Caco-2 (cell line): ENCODE measurements around the gene PAPSS2. TPM values are rescaled to one million over a fixed set of nuclear protein-coding genes. Genes with fewer than 3 reads are reported as not detected.

Experiments used
- BruUV-seq: library from RNA; stranded (reverse); fragments of 400-500 nt; replicated peaks from 2 replicates; lab custom pipeline; 2021; lab: Mats Ljungman, UMichigan
- CTCF ChIA-PET: fragments of 300-600 bp; sonication (Branson Sonifier 250); formaldehyde crosslinking; loops from one replicate; lab custom pipeline; 2022; ENCODE audit warnings: antibody characterized with exemption; lab: Charles Lee
- POLR2A ChIA-PET: fragments of 300-600 bp; sonication (Branson Sonifier 250); formaldehyde crosslinking; loops from one replicate; lab custom pipeline; 2022; ENCODE audit warnings: antibody characterized with exemption; lab: Charles Lee
- DNase-seq, 2 experiments: peaks; one replicate each; pipeline versions ENCODE4 v3.0.0 to v3.0.0-alpha.2; 2020 to 2022
- H3K27me3 ChIP-seq: replicated peaks from 2 replicates; pipeline ENCODE4 v1.6.0; 2011; ENCODE audit warnings: low read length; ENCODE audit not compliant: control insufficient read depth, insufficient read depth
- H3K36me3 ChIP-seq: 2 replicates; pipeline ENCODE4 v1.5.1; 2011; ENCODE audit warnings: low read length; ENCODE audit not compliant: control insufficient read depth, insufficient read depth
- H3K4me1 ChIP-seq: fragments of 250-450 bp; sonication (Bioruptor Pico); 2 replicates; pipeline ENCODE4 v1.5.1; 2020; ENCODE audit warnings: mild to moderate bottlenecking
- H3K4me3 ChIP-seq: 2 replicates; pipeline ENCODE4 v1.5.1; 2011; ENCODE audit warnings: low read depth, mild to moderate bottlenecking, control low read depth, low read length
- H3K9me3 ChIP-seq: fragments of 250-450 bp; sonication (Bioruptor Pico); 2 replicates; pipeline ENCODE4 v1.5.1; 2020; ENCODE audit warnings: mild to moderate bottlenecking, moderate library complexity
- H3K27ac Mint-ChIP-seq: one replicate; pipeline ENCODE4 v1.8.0; 2022; ENCODE audit warnings: mixed read lengths; ENCODE audit not compliant: unreplicated experiment
- H3K27me3 Mint-ChIP-seq: one replicate; pipeline ENCODE4 v1.8.0; 2022; ENCODE audit warnings: mixed read lengths; ENCODE audit not compliant: insufficient read depth, unreplicated experiment
- H3K36me3 Mint-ChIP-seq: one replicate; pipeline ENCODE4 v1.8.0; 2022; ENCODE audit warnings: mild to moderate bottlenecking, mixed read lengths; ENCODE audit not compliant: insufficient read depth, unreplicated experiment
- H3K4me1 Mint-ChIP-seq: one replicate; pipeline ENCODE4 v1.8.0; 2022; ENCODE audit warnings: low read depth, mixed read lengths; ENCODE audit not compliant: unreplicated experiment
- H3K4me3 Mint-ChIP-seq: one replicate; pipeline ENCODE4 v1.8.0; 2022; ENCODE audit warnings: mild to moderate bottlenecking, moderate library complexity, mixed read lengths; ENCODE audit not compliant: unreplicated experiment
- H3K9me3 Mint-ChIP-seq: one replicate; pipeline ENCODE4 v1.8.0; 2022; ENCODE audit warnings: mixed read lengths; ENCODE audit not compliant: unreplicated experiment
- intact Hi-C: fragments of 100-400 bp; cut with micrococcal nuclease; formaldehyde crosslinking; loops from one replicate; pipeline ENCODE4 v1.10.0; 2022; ENCODE audit not compliant: unreplicated experiment
- total RNA-seq: library from RNA; stranded (reverse); gene quantifications from 2 replicates; pipeline ENCODE4 v1.2.3, GENCODE V29; 2022
- TF ChIP-seq, protein P1 (sequence below), 2 experiments: fragments of 200-600 bp in 1 of 2; IDR thresholded peaks; 1 replicate in 1 of 2; 2 replicates in 1 of 2; pipeline versions ENCODE4 v1.5.1 to v1.8.0; 2011 to 2022; ENCODE audit warnings: antibody characterized with exemption in 1 of 2, control low read depth in 1 of 2, inconsistent platforms in 1 of 2, low read depth in 1 of 2, low read length in 1 of 2, mild to moderate bottlenecking in 1 of 2, moderate library complexity in 1 of 2; ENCODE audit not compliant: insufficient read depth in 1 of 2, severe bottlenecking in 1 of 2, unreplicated experiment in 1 of 2

The PAPSS2 gene
- total RNA-seq, 1 experiment from 2014 or later = 4.3 TPM

DNA sequence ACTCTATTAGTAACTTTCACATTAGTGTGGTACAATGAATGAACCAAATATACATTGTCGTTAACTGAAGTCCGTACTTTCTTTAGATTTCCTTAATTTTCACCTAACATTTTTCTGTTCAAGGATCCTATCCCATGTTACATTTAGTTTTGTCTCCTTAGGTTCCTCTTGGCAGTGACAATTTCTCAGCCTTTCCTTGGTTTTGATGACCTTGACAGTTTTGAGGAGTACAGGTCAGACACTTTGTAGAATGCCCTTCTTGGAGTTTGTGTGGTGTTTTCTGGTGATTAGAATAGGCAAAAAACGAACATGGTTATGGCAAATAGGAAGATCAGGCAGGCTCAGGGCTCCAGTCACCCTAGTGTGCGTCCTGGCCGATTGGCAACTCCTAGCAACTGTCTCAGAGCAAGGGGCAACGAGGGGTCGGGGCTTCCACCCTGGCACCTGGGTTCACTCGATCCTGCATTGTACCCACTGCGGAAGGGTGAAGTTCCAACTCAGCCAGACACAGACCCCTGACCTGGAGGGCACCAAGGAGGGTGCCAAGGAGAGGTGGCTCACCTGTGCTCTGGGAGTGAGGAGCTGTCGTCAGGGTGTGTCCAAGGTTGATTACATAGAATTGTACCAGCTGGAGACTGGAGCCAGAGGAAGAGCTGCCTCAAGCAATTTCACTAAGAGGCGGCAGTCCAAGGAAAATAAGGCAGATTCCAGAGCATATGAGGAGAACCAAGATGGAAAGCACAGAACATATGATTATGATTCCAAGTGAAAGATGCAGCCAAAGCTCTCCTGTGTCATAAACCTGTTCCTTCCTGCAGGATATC, 37.5 kb downstream of the PAPSS2 start:
- Mint-ChIP-seq H3K27ac (no peak overlapping the region), H3K36me3 (no peaks in the 10 kb centered on the region), H3K27me3 (no peaks in the 10 kb centered on the region), H3K9me3 (no peaks in the 10 kb centered on the region), H3K4me1 (peaks cover 22% of the 10 kb centered on the region), H3K4me3 (no peak overlapping the region)
- Histone ChIP-seq H3K4me3 (no peak overlapping the region), H3K4me1 (peaks cover 31% of the 10 kb centered on the region), H3K27me3 (no peaks in the 10 kb centered on the region; the same call in 1 of the 2 replicates), H3K36me3 (no peaks in the 10 kb centered on the region), H3K9me3 (no peaks in the 10 kb centered on the region)
- TF ChIP-seq, protein P1, sequence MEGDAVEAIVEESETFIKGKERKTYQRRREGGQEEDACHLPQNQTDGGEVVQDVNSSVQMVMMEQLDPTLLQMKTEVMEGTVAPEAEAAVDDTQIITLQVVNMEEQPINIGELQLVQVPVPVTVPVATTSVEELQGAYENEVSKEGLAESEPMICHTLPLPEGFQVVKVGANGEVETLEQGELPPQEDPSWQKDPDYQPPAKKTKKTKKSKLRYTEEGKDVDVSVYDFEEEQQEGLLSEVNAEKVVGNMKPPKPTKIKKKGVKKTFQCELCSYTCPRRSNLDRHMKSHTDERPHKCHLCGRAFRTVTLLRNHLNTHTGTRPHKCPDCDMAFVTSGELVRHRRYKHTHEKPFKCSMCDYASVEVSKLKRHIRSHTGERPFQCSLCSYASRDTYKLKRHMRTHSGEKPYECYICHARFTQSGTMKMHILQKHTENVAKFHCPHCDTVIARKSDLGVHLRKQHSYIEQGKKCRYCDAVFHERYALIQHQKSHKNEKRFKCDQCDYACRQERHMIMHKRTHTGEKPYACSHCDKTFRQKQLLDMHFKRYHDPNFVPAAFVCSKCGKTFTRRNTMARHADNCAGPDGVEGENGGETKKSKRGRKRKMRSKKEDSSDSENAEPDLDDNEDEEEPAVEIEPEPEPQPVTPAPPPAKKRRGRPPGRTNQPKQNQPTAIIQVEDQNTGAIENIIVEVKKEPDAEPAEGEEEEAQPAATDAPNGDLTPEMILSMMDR (IDR thresholded peaks at IDR 0.05; ENCODE audit: insufficient read depth in 1 of 2, low read depth in 1 of 2, low read length in 1 of 2, severe bottlenecking in 1 of 2, unreplicated experiment in 1 of 2) = no peak
- BruUV-seq = no TSS peak
- intact Hi-C loops = no loop called here
- DNase-seq = no peak
- ChIA-PET CTCF (no interaction called here), POLR2A (interaction anchor here (0.6 kb wide), 1 partner anchor 11 kb away, joined by 5 read pairs; no protein-coding TSS in a partner anchor)

DNA sequence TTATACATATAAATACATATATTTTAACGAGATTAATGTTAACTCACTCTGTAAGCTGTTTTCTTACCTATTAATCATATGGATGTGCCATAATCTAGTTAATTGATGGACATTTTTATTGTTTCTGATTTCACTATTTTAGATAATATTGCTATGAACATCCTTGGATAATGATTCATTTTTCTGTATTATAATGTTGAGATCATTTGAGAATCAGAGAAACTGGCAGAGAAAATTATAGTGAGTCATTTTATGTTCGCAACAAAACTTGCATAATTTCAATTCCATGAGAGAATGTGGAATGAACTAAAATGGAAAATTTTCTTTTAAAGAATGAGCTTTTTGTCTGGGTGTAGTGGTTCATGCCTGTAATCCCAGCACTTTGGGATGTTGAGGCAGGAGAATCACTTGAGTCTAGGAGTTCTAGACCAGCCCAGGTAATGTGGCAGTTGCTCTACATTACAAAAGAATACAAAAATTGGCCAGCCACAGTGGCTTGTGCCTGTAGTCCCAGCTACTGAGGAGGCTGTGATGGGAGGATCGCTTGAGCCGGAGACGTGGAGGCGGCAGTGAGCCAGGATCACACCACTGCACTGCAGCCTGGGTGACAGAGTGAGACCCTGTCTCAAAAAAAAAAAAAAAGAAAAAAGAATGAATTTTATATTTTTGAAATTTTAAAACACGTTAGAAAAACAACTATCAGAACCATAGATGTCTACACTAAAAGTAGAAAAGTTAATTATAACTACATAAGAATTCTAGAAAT, 40.5 kb downstream of the PAPSS2 start:
- no peak for DNase-seq
- Histone ChIP-seq H3K27me3 (no peaks in the 10 kb centered on the region; the same call in 1 of the 2 replicates), H3K9me3 (no peaks in the 10 kb centered on the region), H3K36me3 (no peaks in the 10 kb centered on the region), H3K4me3 (no peak overlapping the region), H3K4me1 (peaks cover 21% of the 10 kb centered on the region)
- H3K27ac Mint-ChIP-seq = no peak overlapping the region
- no peaks in the 10 kb centered on the region for H3K27me3 Mint-ChIP-seq
- no TSS peak for BruUV-seq
- no peak overlapping the region for H3K4me3 Mint-ChIP-seq
- ChIA-PET CTCF (no interaction called here), POLR2A (no interaction called here)
- H3K36me3 Mint-ChIP-seq = no peaks in the 10 kb centered on the region
- TF ChIP-seq, protein P1 (IDR thresholded peaks at IDR 0.05; ENCODE audit: insufficient read depth in 1 of 2, low read depth in 1 of 2, low read length in 1 of 2, severe bottlenecking in 1 of 2, unreplicated experiment in 1 of 2) = no peak
- H3K4me1 Mint-ChIP-seq = peaks cover 18% of the 10 kb centered on the region
- intact Hi-C loops = loop anchor here (5.0 kb wide), 1 partner anchor 38 kb away; no protein-coding TSS in a partner anchor
- no peaks in the 10 kb centered on the region for H3K9me3 Mint-ChIP-seq

DNA sequence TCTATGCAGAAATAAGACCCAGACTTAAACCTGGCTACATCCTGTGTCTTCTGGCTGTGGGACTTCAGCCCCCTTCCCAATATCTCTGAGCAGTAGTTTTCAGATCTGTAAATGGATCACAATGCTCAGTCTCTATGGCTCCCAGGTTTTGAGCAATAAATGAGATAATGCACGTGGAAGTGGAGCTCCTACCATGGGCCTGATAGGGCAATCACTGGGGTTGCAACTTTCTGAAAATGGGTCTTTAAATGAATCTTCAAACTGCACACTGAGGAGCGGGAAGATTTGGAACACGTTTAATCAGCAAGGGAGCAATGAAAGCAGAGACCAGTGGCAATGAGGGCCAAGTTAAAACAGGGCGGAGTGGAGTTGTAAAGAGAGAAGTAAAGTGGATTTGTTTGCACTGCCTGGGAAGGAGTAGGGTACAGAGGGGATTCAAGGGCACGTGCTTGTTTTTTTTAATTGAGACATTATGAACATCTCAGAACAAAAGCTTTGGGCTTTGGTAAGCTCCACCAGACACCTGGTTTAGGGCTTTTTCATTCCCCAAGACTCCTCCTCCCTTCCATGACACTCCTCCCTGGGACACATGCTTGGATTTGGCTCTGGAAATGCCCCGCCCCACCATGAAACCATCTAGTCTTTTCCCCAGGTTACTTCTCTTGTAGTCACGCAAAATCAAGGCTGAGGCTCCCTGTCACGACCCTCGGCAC, 42.7 kb downstream of the PAPSS2 start:
- no peak for DNase-seq
- Histone ChIP-seq H3K9me3 (no peaks in the 10 kb centered on the region), H3K4me3 (no peak overlapping the region), H3K36me3 (no peaks in the 10 kb centered on the region), H3K4me1 (peaks cover 21% of the 10 kb centered on the region), H3K27me3 (no peaks in the 10 kb centered on the region; the same call in 1 of the 2 replicates)
- H3K36me3 Mint-ChIP-seq = no peaks in the 10 kb centered on the region
- no TSS peak for BruUV-seq
- TF ChIP-seq, protein P1 (IDR thresholded peaks at IDR 0.05; ENCODE audit: insufficient read depth in 1 of 2, low read depth in 1 of 2, low read length in 1 of 2, severe bottlenecking in 1 of 2, unreplicated experiment in 1 of 2) = no peak
- H3K27me3 Mint-ChIP-seq = no peaks in the 10 kb centered on the region
- CTCF ChIA-PET = no interaction called here
- intact Hi-C loops = loop anchor here (5.0 kb wide), 1 partner anchor 40 kb away; no protein-coding TSS in a partner anchor
- H3K27ac Mint-ChIP-seq = no peak overlapping the region
- POLR2A ChIA-PET = no interaction called here
- H3K9me3 Mint-ChIP-seq = no peaks in the 10 kb centered on the region
- peaks cover 18% of the 10 kb centered on the region for H3K4me1 Mint-ChIP-seq
- no peak overlapping the region for H3K4me3 Mint-ChIP-seq
